ENCODE measurements around the gene ZBTB42.

Gene ZBTB42

DNA sequence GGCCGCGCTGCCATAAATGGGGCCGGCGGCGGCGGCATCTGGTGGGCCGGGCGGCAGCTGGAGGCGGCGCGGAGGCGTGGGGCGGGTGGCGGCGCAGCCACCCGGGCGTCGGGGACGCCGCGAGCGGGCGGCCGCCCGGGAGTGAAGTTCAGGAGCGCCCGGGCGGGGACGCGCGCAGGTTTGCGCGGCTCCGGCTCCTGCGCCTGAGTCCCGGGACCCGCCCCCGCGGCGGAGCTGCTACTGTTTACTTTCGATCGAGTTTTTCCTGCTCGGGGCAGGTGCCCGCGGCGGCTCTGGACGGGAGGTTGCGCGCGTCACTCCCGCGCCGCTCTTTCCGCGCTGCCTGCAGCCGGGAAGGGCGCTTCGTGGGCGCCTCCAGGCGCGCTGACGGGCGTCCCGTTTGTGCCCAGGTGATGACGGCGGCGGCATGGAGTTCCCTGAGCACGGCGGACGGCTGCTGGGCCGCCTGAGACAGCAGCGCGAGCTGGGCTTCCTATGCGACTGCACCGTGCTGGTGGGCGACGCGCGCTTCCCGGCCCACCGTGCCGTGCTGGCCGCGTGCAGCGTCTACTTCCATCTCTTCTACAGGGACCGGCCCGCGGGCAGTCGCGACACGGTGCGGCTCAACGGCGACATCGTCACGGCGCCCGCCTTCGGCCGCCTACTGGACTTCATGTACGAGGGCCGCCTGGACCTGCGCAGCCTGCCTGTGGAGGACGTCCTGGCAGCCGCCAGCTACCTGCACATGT is at the start of gene ZBTB42:
Gene ZBTB42 (plus strand): TSS at position 331 of the 749 bp plus-strand sequence. CDS start 97 bp downstream, at position 428.
- peaks cover 24% of the 10 kb centered on the region for H3K4me1 Mint-ChIP-seq
- no peaks in the 10 kb centered on the region for H3K27me3 Mint-ChIP-seq
- H3K4me3 Mint-ChIP-seq: peak within 1 kb of the TSS; percentile 86
- peak within 1 kb of the TSS; percentile 86 for H3K27ac Mint-ChIP-seq (ENCODE audit: low read depth)
- DNase-seq (ENCODE audit: low spot score in 2 of 2) (peak; percentile 27 to 43), ATAC-seq (replicated peaks; ENCODE audit: extremely low read depth, poor library complexity, severe bottlenecking) (peak; percentile 57)
- no peaks in the 10 kb centered on the region for H3K9me3 Mint-ChIP-seq
- H3K36me3 Mint-ChIP-seq (ENCODE audit: insufficient read depth): peaks cover 17% of the 10 kb centered on the region

DNA sequence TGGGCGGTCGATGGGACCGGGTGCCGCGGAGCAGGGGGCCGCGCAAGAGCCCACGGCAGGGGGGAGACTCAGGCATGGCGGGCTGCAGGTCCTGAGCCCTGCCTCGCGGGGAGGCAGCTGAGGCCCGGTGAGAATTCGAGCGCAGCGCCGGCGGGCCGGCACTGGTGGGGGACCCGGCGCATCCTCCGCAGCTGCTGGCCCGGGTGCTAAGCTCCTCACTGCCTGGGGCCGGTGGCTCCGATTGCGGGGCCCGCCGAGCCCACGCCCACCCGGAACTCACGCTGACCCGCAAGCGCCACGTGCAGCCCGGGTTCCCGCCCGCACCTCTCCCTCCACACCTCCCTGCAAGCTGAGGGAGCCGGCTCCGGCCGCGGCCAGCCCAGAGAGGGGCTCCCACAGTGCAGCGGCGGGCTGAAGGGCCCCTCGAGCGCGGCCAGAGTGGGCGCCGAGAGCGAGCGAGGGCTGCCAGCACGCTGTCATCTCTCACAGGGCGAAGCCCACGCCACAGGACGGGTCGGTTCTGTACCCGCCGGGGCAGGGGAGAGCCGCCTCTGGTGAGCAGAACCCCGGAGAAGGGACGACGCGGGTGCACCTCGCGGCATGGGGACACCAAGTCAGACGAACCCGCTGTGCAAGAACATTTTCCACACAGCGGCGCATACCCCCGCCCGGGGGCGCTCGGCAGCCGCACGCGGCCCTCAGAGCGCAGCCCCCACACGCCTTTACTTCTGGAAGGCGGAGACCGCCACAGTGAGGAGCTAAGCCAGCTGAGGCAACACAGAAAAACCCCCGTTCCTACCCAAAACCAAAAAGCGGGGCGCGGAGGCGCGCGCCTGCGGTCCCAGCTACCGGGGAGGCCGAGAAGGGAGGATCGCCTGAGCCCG is 49.1 kb upstream of the ZBTB42 start:
- H3K9me3 Mint-ChIP-seq: no peaks in the 10 kb centered on the region
- peak overlapping the region; percentile 89 for H3K4me3 Mint-ChIP-seq
- no peaks in the 10 kb centered on the region for H3K27me3 Mint-ChIP-seq
- peaks cover 16% of the 10 kb centered on the region for H3K36me3 Mint-ChIP-seq (ENCODE audit: insufficient read depth)
- DNase-seq (ENCODE audit: low spot score in 2 of 2): peak in 1 of 2 donors; percentile 23
- no peak overlapping the region for H3K27ac Mint-ChIP-seq (ENCODE audit: low read depth)
- no peak for ATAC-seq (replicated peaks; ENCODE audit: extremely low read depth, poor library complexity, severe bottlenecking)
- H3K4me1 Mint-ChIP-seq: peaks cover 28% of the 10 kb centered on the region

DNA sequence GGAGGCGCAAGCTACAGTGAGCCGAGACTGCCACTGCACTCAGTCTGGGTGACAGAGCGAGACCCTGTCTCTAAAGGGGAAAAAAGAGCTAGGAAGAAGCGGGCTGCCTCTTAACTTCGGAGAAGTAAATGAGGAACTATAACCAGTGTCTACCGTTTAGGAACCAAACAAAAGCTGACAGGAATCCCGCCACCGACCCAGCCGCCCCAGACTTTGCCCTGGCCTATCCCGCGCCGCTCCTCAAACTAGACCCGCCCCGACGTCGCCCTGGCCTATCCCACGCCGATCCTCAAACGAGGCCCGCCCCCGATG is 48.5 kb upstream of the ZBTB42 start:
- H3K4me1 Mint-ChIP-seq: peaks cover 28% of the 10 kb centered on the region
- H3K4me3 Mint-ChIP-seq: peak overlapping the region; percentile 89
- no peaks in the 10 kb centered on the region for H3K27me3 Mint-ChIP-seq
- peak; percentile 90 for ATAC-seq (replicated peaks; ENCODE audit: extremely low read depth, poor library complexity, severe bottlenecking)
- H3K9me3 Mint-ChIP-seq: no peaks in the 10 kb centered on the region
- peak in 1 of 2 donors; percentile 99 for DNase-seq (ENCODE audit: low spot score in 2 of 2)
- peaks cover 20% of the 10 kb centered on the region for H3K36me3 Mint-ChIP-seq (ENCODE audit: insufficient read depth)
- peak overlapping the region; percentile 89 for H3K27ac Mint-ChIP-seq (ENCODE audit: low read depth)

DNA sequence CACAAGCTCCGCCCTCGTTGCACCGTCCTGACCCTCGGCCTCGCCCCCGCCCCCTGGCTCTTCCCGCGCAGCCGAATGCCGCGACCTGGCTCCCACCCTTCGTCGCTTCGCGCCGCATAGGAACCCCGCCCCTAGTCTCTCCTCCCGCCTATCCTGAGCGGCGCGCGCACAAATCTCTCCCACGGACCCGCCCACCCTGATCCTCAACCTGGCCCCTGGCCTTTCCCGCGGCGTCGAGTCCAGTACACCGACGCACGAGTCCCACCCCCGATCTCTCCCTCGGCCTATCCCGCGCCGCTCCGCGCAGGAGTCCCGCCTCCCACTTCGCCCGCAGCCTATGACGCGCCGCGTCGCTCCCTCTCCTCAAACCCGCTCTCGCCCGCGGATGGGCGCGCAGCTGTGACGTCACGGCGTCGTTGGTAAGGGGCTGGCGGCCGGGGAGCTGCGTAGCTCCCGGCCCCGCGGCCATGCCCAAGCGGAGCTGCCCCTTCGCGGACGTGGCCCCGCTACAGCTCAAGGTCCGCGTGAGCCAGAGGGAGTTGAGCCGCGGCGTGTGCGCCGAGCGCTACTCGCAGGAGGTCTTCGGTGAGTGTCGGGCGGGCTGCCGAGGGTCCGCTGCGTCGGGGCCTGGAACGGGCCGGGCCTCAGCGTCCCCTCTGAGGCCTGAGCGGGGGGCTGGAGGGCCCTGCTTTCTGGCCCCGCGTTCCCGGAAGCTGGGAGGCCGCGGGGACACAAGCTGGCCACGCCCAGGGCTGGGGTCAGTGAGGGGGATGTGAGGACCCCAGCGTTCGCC is 48.0 kb upstream of the ZBTB42 start, which contains the start of gene SIVA1:
Gene SIVA1 (plus strand): TSS at position 413 of the 793 bp plus-strand sequence. CDS start 55 bp downstream, at position 468.
- Mint-ChIP-seq H3K4me3 (peak within 1 kb of the TSS; percentile 89), H3K27ac (ENCODE audit: low read depth) (peak within 1 kb of the TSS; percentile 89), H3K9me3 (no peaks in the 10 kb centered on the region), H3K4me1 (peaks cover 28% of the 10 kb centered on the region), H3K36me3 (ENCODE audit: insufficient read depth) (peaks cover 22% of the 10 kb centered on the region), H3K27me3 (no peaks in the 10 kb centered on the region)
- DNase-seq (ENCODE audit: low spot score in 2 of 2): peak; percentile 95 to 98
- peak; percentile 90 for ATAC-seq (replicated peaks; ENCODE audit: extremely low read depth, poor library complexity, severe bottlenecking)

DNA sequence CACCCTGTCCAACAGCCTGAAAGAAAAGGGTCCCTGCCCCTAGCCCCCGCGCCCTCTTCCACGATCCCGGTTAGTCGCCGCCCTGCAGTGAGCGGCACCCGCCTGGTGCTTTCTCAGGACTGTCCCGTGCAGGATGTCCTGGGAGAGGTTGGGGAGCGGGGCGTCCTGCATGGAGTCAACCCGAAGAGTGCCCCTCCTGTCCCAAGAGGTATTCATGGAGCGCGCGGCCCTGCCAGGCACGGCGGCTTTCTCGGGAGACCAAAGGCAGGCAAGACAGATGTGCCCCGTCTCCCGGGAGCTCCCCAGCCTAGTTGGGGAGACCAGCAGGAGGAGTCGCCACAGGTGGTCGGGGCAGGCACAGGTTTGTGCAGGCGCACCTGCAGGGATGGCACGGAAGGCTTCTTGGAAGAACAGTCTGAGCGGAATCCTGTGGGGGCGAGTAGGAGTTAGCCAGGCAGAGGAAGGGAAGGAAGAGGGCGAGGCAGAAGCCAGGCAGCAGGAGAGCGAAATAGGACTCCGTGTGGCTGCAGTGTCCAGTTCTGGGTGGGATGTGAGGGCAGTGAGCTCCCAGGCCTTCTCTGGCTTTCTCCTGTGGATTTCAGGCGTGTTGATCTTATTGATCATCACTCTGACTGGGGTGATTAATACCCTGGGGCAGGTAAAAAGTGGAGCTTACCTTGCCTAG is 47.2 kb upstream of the ZBTB42 start:
- ATAC-seq (replicated peaks; ENCODE audit: extremely low read depth, poor library complexity, severe bottlenecking) (no peak), DNase-seq (ENCODE audit: low spot score in 2 of 2) (no peak)
- H3K9me3 Mint-ChIP-seq: no peaks in the 10 kb centered on the region
- peak overlapping the region; percentile 89 for H3K27ac Mint-ChIP-seq (ENCODE audit: low read depth)
- H3K4me1 Mint-ChIP-seq: peaks cover 28% of the 10 kb centered on the region
- peak overlapping the region; percentile 89 for H3K4me3 Mint-ChIP-seq
- no peaks in the 10 kb centered on the region for H3K27me3 Mint-ChIP-seq
- peaks cover 27% of the 10 kb centered on the region for H3K36me3 Mint-ChIP-seq (ENCODE audit: insufficient read depth)

DNA sequence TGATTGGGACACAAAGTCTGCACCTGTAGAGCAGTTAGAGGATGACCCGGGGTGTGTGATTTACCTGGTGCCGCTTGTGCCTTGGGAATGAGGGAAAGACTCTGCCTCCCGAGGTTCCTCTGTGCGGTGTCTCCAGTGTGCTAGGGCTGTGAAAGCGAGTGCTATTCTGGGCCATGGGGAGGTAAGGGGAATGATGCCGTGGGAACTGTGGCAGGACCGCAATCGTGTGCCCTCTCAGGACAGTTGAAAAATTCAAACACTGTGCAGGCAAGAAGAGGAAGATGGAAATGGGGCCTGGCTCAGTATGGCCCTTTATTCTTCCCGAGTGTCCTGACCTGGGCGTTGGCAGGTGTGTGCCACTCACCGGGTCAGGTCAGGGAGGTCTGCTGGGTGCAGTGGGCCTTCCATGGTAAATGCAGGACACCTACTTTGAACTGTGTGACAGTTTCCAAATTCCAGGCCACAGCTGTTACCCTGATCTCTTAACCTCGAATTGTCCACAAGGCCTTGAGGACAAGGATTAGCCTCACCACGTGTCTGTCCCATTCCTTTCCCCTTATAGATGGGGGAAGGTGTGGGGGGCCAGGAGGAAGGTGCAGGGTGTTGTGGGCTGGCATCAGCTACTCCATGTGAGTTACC is 46.6 kb upstream of the ZBTB42 start:
- DNase-seq (ENCODE audit: low spot score in 2 of 2) (no peak), ATAC-seq (replicated peaks; ENCODE audit: extremely low read depth, poor library complexity, severe bottlenecking) (no peak)
- peak overlapping the region; percentile 89 for H3K27ac Mint-ChIP-seq (ENCODE audit: low read depth)
- no peaks in the 10 kb centered on the region for H3K27me3 Mint-ChIP-seq
- H3K4me1 Mint-ChIP-seq: peaks cover 28% of the 10 kb centered on the region
- no peaks in the 10 kb centered on the region for H3K9me3 Mint-ChIP-seq
- H3K4me3 Mint-ChIP-seq: peak overlapping the region; percentile 89
- H3K36me3 Mint-ChIP-seq (ENCODE audit: insufficient read depth): peaks cover 30% of the 10 kb centered on the region

DNA sequence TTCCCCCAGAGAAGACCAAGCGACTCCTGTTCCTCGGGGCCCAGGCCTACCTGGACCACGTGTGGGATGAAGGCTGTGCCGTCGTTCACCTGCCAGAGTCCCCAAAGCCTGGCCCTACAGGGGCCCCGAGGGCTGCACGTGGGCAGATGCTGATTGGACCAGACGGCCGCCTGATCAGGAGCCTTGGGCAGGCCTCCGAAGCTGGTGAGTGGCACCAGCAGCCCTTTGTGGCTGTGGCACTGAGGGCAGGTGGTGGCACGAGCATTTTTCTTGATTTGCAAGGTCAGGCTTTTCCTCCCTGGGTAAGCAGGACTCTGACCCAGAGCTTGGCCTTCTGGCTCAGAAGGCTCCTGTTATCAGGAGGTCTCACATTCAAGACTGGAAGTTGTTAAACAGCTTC is 45.3 kb upstream of the ZBTB42 start:
- no peaks in the 10 kb centered on the region for H3K27me3 Mint-ChIP-seq
- ATAC-seq (replicated peaks; ENCODE audit: extremely low read depth, poor library complexity, severe bottlenecking) (no peak), DNase-seq (ENCODE audit: low spot score in 2 of 2) (no peak)
- H3K4me3 Mint-ChIP-seq: no peak overlapping the region
- H3K36me3 Mint-ChIP-seq (ENCODE audit: insufficient read depth): peaks cover 32% of the 10 kb centered on the region
- H3K27ac Mint-ChIP-seq (ENCODE audit: low read depth): peak overlapping the region; percentile 55
- H3K4me1 Mint-ChIP-seq: peaks cover 30% of the 10 kb centered on the region
- H3K9me3 Mint-ChIP-seq: no peaks in the 10 kb centered on the region

DNA sequence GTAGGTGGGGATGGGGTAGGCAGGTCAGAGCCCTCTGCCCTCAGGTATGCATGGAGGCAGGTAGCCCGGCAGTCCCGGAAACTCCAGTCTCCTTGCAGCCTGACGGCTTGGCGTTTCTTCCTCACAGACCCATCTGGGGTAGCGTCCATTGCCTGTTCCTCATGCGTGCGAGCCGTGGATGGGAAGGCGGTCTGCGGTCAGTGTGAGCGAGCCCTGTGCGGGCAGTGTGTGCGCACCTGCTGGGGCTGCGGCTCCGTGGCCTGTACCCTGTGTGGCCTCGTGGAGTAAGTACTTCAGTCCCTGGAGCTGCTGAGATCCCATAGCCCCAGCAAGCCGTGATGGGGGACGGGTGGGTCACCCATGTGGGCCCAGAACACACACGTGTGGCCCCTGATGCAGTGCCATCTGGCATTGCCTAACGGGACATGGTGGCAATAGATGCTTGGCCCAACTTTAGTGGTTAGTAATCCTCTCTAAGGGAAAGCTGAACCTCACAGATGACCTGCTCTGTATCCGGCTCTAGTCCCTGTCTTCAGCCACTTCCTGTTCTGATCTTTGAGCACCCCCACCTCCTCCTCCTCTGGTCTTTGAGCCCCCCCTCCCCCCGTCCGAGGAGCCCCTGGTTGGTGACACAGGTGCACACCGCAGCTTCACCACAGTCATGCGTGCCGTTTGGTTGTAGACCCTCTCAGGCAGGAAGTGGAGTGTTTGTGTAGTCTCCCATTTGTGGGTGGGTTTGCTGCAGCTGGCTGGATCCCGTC is 44.2 kb upstream of the ZBTB42 start:
- H3K4me3 Mint-ChIP-seq: no peak overlapping the region
- DNase-seq (ENCODE audit: low spot score in 2 of 2): no peak
- no peaks in the 10 kb centered on the region for H3K9me3 Mint-ChIP-seq
- no peaks in the 10 kb centered on the region for H3K27me3 Mint-ChIP-seq
- H3K4me1 Mint-ChIP-seq: peaks cover 37% of the 10 kb centered on the region
- ATAC-seq (replicated peaks; ENCODE audit: extremely low read depth, poor library complexity, severe bottlenecking): no peak
- peaks cover 32% of the 10 kb centered on the region for H3K36me3 Mint-ChIP-seq (ENCODE audit: insufficient read depth)
- no peak overlapping the region for H3K27ac Mint-ChIP-seq (ENCODE audit: low read depth)

DNA sequence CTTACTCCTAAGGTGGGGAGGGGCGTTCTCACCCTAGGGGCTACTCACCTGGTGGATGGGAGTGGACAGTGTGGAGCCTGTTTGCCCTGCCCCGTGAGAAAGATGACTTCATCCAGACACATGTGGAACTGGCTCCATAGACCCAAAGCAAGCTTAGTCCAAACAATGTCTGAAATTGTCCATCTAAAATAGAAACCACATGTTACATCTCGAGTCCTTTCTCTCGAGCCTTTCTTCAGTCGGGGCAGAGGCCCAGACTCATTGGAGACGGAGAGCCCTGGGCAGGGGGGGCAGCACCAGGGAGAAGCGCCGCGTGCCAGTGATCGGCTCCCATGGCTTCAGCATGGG is 43.7 kb upstream of the ZBTB42 start:
- Mint-ChIP-seq H3K27me3 (no peaks in the 10 kb centered on the region), H3K4me1 (peaks cover 37% of the 10 kb centered on the region), H3K27ac (ENCODE audit: low read depth) (no peak overlapping the region), H3K36me3 (ENCODE audit: insufficient read depth) (peaks cover 32% of the 10 kb centered on the region), H3K9me3 (no peaks in the 10 kb centered on the region), H3K4me3 (no peak overlapping the region)
- DNase-seq (ENCODE audit: low spot score in 2 of 2) (no peak), ATAC-seq (replicated peaks; ENCODE audit: extremely low read depth, poor library complexity, severe bottlenecking) (no peak)

DNA sequence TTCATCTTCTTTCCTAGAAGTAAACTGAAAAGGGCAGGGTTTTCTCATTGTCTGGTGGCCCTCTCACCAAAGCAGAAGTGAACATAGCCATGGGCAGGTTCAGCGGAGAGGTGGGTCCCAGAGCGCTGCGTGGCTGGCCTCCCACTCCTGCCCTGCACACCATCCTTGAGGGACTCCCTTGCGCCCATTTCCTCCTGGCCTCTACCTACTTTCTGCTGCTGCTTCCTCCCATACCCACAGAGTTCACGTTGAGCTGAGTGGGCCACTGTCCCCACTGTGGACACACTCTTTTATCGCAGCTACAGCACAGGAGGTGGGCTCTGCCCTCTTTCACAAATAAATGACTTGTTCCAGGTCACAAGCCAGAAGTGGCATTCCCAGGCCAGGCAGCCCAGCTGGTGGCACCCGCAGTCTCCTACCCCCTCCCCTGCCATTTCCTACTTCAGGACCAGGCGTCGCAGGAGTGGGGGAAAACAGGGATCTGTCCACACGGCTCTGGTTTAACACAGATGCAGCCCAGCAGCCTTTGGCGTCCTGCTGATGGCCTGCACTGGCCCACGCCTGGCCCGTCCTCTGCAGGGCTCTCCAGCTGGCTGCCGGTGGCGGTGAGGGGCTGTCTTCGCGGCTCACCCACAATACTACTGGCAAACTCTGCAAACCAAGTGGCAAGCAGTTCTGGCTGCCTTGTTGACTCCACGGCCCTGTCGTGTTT is 43.1 kb upstream of the ZBTB42 start:
- Mint-ChIP-seq H3K4me1 (peaks cover 37% of the 10 kb centered on the region), H3K9me3 (no peaks in the 10 kb centered on the region), H3K36me3 (ENCODE audit: insufficient read depth) (peaks cover 31% of the 10 kb centered on the region), H3K4me3 (no peak overlapping the region), H3K27ac (ENCODE audit: low read depth) (peak overlapping the region; percentile 61), H3K27me3 (no peaks in the 10 kb centered on the region)
- ATAC-seq (replicated peaks; ENCODE audit: extremely low read depth, poor library complexity, severe bottlenecking): no peak
- DNase-seq (ENCODE audit: low spot score in 2 of 2): no peak

Data from central memory CD8-positive, alpha-beta T cell (primary cell).